ENCODE data around the gene PPM1N. TPM values are rescaled to one million over a fixed set of nuclear protein-coding genes. Genes with fewer than 3 reads are reported as not detected.

PPM1N gene
- total and polyA plus RNA-seq, 7 donors: 0.29 to 0.90 (median 0.46) TPM; not detected in 3

DNA sequence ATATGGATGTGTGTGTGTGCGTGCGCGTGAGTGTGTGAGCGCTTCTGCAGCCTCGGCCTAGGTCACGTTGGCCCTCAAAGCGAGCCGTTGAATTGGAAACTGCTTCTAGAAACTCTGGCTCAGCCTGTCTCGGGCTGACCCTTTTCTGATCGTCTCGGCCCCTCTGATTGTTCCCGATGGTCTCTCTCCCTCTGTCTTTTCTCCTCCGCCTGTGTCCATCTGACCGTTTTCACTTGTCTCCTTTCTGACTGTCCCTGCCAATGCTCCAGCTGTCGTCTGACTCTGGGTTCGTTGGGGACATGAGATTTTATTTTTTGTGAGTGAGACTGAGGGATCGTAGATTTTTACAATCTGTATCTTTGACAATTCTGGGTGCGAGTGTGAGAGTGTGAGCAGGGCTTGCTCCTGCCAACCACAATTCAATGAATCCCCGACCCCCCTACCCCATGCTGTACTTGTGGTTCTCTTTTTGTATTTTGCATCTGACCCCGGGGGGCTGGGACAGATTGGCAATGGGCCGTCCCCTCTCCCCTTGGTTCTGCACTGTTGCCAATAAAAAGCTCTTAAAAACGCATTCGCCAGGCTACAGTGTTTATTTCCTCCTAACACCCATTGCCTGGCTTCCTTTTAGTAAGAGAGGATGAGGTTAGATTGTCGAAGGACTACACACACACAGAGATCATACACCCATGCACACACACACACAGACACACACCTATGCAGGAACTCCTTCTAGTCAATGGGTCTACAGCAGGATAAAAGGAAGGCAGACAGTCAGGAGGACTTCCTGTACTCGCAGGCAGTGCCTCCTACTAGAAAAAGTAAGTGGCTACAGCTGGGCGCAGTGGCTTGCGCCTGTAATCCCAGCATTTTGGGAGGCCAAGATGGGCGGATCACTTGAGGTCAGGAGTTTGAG lies 23.4 kb upstream of the PPM1N start:
- ATAC-seq: no peak
- intact Hi-C loops (cut with DNase I): no loop called here
- Histone ChIP-seq H3K4me3 (no peak overlapping the region), H3K4me1 (peaks cover 17% of the 10 kb centered on the region), H3K27ac (no peak overlapping the region), H3K27me3 (ENCODE audit: insufficient read depth in 3 of 3, low read length in 2 of 3) (no peaks in the 10 kb centered on the region), H3K36me3 (ENCODE audit: insufficient read depth in 1 of 2, low read depth in 1 of 2) (no peaks in the 10 kb centered on the region), H3K9me3 (no peaks in the 10 kb centered on the region)
- TF ChIP-seq, protein P1, sequence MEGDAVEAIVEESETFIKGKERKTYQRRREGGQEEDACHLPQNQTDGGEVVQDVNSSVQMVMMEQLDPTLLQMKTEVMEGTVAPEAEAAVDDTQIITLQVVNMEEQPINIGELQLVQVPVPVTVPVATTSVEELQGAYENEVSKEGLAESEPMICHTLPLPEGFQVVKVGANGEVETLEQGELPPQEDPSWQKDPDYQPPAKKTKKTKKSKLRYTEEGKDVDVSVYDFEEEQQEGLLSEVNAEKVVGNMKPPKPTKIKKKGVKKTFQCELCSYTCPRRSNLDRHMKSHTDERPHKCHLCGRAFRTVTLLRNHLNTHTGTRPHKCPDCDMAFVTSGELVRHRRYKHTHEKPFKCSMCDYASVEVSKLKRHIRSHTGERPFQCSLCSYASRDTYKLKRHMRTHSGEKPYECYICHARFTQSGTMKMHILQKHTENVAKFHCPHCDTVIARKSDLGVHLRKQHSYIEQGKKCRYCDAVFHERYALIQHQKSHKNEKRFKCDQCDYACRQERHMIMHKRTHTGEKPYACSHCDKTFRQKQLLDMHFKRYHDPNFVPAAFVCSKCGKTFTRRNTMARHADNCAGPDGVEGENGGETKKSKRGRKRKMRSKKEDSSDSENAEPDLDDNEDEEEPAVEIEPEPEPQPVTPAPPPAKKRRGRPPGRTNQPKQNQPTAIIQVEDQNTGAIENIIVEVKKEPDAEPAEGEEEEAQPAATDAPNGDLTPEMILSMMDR (IDR thresholded peaks at IDR 0.05): no peak
- no peak for DNase-seq
- WGBS, 3 donors: 51 to 58% (median 54%) methylated on average over 27 to 28 of the region's 28 CpGs

DNA sequence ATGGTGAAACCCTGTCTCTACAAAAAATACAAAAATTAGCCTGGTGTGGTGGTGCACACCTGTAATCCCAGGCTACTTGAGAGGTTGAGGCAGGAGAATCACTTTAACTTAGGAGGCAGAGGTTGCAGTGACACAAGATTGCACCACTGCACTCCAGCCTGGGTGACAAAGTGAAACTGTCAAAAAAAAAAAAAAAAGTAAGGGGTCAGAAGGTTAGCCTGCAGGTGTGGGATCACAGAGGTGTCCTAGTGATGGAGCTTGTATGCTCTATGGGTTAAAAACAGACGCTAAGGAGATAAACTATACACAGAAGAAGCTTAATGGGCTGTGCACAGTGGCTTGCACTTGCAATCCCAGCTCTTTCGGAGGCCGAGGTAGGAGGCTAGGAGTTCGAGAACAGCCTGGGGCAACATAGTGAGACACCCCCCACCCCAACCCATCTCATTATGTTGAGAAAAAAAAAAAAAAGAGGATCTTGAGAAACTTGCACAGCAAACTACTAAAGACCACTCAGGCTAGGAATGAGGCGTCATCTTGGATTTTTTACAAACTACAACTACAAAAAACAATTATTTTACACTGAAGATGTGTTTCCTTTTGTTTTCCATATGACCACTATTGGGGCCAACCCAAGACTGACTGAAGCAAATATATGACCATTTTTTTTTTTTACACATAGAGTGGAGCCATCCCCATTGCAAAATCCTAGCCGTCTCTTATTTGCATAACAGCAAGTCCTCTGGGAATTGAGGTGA lies 22.5 kb upstream of the PPM1N start:
- Histone ChIP-seq H3K9me3 (no peaks in the 10 kb centered on the region), H3K4me1 (peaks cover 9% of the 10 kb centered on the region), H3K27me3 (ENCODE audit: insufficient read depth in 3 of 3, low read length in 2 of 3) (no peaks in the 10 kb centered on the region), H3K36me3 (ENCODE audit: insufficient read depth in 1 of 2, low read depth in 1 of 2) (no peaks in the 10 kb centered on the region), H3K4me3 (no peak overlapping the region), H3K27ac (no peak overlapping the region)
- TF ChIP-seq, protein P1 (IDR thresholded peaks at IDR 0.05): no peak
- 81 to 83% (median 82%) methylated on average over 6 of the region's 6 CpGs for WGBS, 3 donors
- intact Hi-C loops (cut with DNase I): no loop called here
- ATAC-seq (no peak), DNase-seq (no peak)

DNA sequence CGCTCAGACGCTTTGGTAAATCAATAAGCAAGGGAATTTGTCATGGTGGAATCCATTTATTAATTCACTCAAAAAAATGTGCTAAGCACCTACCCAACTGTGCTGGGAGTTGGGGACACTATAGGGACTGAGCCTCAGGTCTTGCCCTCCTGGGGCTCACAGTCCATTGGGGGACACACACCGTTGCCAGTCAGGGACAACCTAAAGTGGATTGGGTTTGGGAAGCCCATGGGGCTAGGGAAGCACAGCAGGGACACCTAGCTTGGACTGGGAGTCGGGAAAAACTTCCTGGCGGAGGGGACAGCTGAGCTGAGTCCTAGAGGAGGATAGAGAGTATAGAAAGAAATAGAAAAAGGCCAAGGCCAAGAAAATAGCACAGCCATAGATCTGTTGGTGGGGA lies 21.9 kb upstream of the PPM1N start:
- ATAC-seq (no peak), DNase-seq (no peak)
- Histone ChIP-seq H3K36me3 (ENCODE audit: insufficient read depth in 1 of 2, low read depth in 1 of 2) (no peaks in the 10 kb centered on the region), H3K4me3 (no peak overlapping the region), H3K27me3 (ENCODE audit: insufficient read depth in 3 of 3, low read length in 2 of 3) (no peaks in the 10 kb centered on the region), H3K9me3 (no peaks in the 10 kb centered on the region), H3K27ac (no peak overlapping the region), H3K4me1 (peaks cover 9% of the 10 kb centered on the region)
- intact Hi-C loops (cut with DNase I): no loop called here
- WGBS, 3 donors: 52 to 54% (median 52%) methylated on average over 5 of the region's 5 CpGs
- TF ChIP-seq, protein P1 (IDR thresholded peaks at IDR 0.05): no peak

DNA sequence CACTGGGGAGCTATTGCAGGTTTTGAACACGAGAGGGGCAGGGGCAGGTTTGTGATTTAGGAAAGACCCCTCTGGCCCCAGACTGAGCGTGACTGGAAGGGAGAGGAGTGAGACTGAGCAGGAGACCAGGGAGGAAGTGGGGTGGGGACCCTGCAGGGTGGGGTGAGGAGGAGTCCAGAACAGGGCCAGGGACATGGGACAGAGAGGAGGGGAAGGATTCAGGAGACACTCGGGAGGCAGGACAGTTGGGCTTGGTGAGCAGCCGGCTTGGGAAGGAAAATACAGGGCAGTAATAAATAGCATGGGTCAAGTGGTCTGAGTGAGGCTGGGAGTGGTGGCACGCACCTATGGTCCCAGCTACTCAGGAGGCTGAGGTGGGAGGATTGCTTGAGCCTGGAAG lies 21.1 kb upstream of the PPM1N start:
- no peaks in the 10 kb centered on the region for H3K27me3 ChIP-seq (ENCODE audit: insufficient read depth in 3 of 3, low read length in 2 of 3)
- H3K36me3 ChIP-seq (ENCODE audit: insufficient read depth in 1 of 2, low read depth in 1 of 2): no peaks in the 10 kb centered on the region
- intact Hi-C loops (cut with DNase I): no loop called here
- H3K27ac ChIP-seq: no peak overlapping the region
- TF ChIP-seq, protein P1 (IDR thresholded peaks at IDR 0.05): no peak
- H3K4me3 ChIP-seq: peak overlapping the region; percentile 66
- 29 to 46% (median 38%) methylated on average over 5 of the region's 5 CpGs for WGBS, 3 donors
- peaks cover 9% of the 10 kb centered on the region for H3K4me1 ChIP-seq
- no peaks in the 10 kb centered on the region for H3K9me3 ChIP-seq
- no peak for ATAC-seq
- DNase-seq: no peak

Measured in psoas muscle (tissue), 8 donors.